GM19239 (cell line): Measurements from ENCODE around the gene CCDC148.

Experiments
- DNase-seq: peaks from one replicate; pipeline ENCODE4 v3.0.0; 2011; ENCODE audit warnings: low spot score; ENCODE audit not compliant: insufficient read length
- FAIRE-seq: peaks from 2 replicates; lab custom pipeline; 2011; peaks lifted over from hg19 to GRCh38; lab: Jason Lieb, UNC

The CCDC148 gene

GRCh38 chr2:158135096-158135495 is 321.5 kb downstream of the CCDC148 start:
- FAIRE-seq (no peak), DNase-seq (no peak)

GRCh38 chr2:158134655-158135054 is 321.9 kb downstream of the CCDC148 start:
- no peak for DNase-seq

GRCh38 chr2:158134055-158134454 is 322.5 kb downstream of the CCDC148 start:
- FAIRE-seq (no peak), DNase-seq (no peak)

More at GRCh38 chr2:158134655-158135054, 321.9 kb downstream of the CCDC148 start:
- FAIRE-seq: no peak

- DNase-seq: no peak
- FAIRE-seq: no peak
Measured at GRCh38 chr2:158131919-158132566, 324.5 kb downstream of the CCDC148 start.

GRCh38 chr2:158131483-158131912 is 325.1 kb downstream of the CCDC148 start:
- no peak for DNase-seq
- FAIRE-seq: no peak

GRCh38 chr2:158130832-158131473 is 325.6 kb downstream of the CCDC148 start:
- FAIRE-seq (no peak), DNase-seq (no peak)

- FAIRE-seq (no peak), DNase-seq (no peak)
Measured at GRCh38 chr2:158129037-158129436, 327.5 kb downstream of the CCDC148 start.

GRCh38 chr2:158128168-158128973 is 328.2 kb downstream of the CCDC148 start:
- DNase-seq: no peak
- no peak for FAIRE-seq

GRCh38 chr2:158127380-158127804 is 329.2 kb downstream of the CCDC148 start:
- FAIRE-seq: no peak
- no peak for DNase-seq

- FAIRE-seq: no peak
Measured at GRCh38 chr2:158125756-158126498, 330.6 kb downstream of the CCDC148 start.

GRCh38 chr2:158124896-158125295 is 331.7 kb downstream of the CCDC148 start:
- FAIRE-seq: no peak
- no peak for DNase-seq

More at GRCh38 chr2:158125756-158126498, 330.6 kb downstream of the CCDC148 start:
- no peak for DNase-seq
